Tibial artery (tissue), 4 donors: Measurements from ENCODE around the gene SEC24B.
A peak's percentile ranks its signal among the peaks of the same experiment; 100 is the strongest.

ENCODE experiments used
- DNase-seq, 2 donors: peaks; one replicate each; pipeline ENCODE4 v3.0.0-alpha.2; 2019
- H3K27ac ChIP-seq, 2 donors: fragments of 200-600 bp; sonication (generic) in 1 of 2; 1 replicate in 1 of 2; 2 replicates in 1 of 2; pipeline ENCODE4 v1.5.1; 2018 to 2019; ENCODE audit warnings: mild to moderate bottlenecking in 1 of 2
- H3K27me3 ChIP-seq, 2 donors: fragments of 200-600 bp; sonication (generic) in 1 of 2; one replicate each; pipeline versions ENCODE4 v1.5.1 to v1.6.0; 2016 to 2019
- H3K36me3 ChIP-seq, 3 donors: fragments of 200-600 bp; sonication (generic) in 2 of 3; one replicate each; pipeline ENCODE4 v1.5.1; 2016 to 2019; ENCODE audit warnings: mild to moderate bottlenecking in 2 of 3
- H3K4me1 ChIP-seq, 4 donors: fragments of 200-600 bp; sonication (generic) in 2 of 4; 1 replicate in 3 of 4; 2 replicates in 1 of 4; pipeline ENCODE4 v1.5.1; 2016 to 2019
- H3K4me3 ChIP-seq, 2 donors: fragments of 200-600 bp; sonication (generic) in 1 of 2; 1 replicate in 1 of 2; 2 replicates in 1 of 2; pipeline ENCODE4 v1.5.1; 2018 to 2019; ENCODE audit warnings: mild to moderate bottlenecking in 2 of 2
- H3K9me3 ChIP-seq, 3 donors: fragments of 200-600 bp; sonication (generic) in 1 of 3; one replicate each; pipeline ENCODE4 v1.5.1; 2016 to 2019
- intact Hi-C: fragments of 100-400 bp; cut with DNase I; formaldehyde crosslinking; loops from one replicate; pipeline ENCODE4 v1.15.0; 2023; ENCODE audit warnings: low total_unique reads
- TF ChIP-seq, protein P1 (sequence below), 2 experiments: fragments of 200-600 bp in 1 of 2; fragments of 450-650 bp in 1 of 2; IDR thresholded peaks; one replicate each; pipeline ENCODE4 v1.5.1; 2017 to 2019; ENCODE audit warnings: antibody characterized with exemption in 2 of 2, mild to moderate bottlenecking in 1 of 2, moderate library complexity in 1 of 2

Gene SEC24B

DNA sequence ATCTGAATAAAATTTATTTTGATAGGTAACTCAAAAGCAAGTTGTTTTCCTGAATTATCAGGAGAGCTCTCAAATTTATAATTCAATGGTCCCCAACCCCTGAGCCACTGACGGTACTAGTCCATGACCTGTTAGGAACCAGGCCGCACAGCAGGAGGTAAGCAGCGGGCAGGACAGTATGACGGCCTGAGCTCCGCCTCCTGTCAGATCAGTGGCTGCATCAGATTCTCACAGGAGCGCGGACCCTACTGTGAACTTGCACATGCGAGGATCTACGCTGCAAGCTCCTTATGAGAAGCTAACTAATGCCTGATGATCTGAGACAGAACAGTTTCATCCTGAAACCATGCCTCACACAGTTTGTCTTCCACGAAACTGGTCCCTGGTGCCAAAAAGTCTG, 37.9 kb upstream of the SEC24B start:
- H3K4me3 ChIP-seq: no peak overlapping the region
- no peaks in the 10 kb centered on the region for H3K27me3 ChIP-seq
- H3K36me3 ChIP-seq: no peaks in the 10 kb centered on the region
- H3K27ac ChIP-seq: no peak overlapping the region
- H3K4me1 ChIP-seq: no peaks in the 10 kb centered on the region
- H3K9me3 ChIP-seq: no peaks in the 10 kb centered on the region
- intact Hi-C loops: no loop called here
- DNase-seq: no peak
- TF ChIP-seq, protein P1, sequence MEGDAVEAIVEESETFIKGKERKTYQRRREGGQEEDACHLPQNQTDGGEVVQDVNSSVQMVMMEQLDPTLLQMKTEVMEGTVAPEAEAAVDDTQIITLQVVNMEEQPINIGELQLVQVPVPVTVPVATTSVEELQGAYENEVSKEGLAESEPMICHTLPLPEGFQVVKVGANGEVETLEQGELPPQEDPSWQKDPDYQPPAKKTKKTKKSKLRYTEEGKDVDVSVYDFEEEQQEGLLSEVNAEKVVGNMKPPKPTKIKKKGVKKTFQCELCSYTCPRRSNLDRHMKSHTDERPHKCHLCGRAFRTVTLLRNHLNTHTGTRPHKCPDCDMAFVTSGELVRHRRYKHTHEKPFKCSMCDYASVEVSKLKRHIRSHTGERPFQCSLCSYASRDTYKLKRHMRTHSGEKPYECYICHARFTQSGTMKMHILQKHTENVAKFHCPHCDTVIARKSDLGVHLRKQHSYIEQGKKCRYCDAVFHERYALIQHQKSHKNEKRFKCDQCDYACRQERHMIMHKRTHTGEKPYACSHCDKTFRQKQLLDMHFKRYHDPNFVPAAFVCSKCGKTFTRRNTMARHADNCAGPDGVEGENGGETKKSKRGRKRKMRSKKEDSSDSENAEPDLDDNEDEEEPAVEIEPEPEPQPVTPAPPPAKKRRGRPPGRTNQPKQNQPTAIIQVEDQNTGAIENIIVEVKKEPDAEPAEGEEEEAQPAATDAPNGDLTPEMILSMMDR (IDR thresholded peaks at IDR 0.05): no peak

DNA sequence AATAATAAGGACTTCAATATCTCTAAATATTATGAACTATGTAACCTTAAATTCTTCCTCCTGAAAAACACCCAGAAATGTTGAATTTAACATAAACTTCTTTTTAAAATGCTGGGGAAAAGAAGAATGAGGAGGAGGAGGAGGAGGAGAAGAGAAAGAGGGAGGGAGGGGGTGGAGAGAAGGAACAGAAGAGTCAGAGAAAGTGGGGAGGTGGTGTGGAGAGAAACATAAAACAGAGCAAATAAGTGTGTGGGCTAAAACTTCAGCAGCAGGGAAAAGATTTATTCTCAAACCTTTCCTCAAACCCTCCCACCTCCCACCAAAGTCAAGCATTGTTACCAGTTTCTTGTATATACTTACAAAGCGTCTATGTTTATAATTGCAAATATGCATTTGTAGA, 34.7 kb upstream of the SEC24B start:
- no peaks in the 10 kb centered on the region for H3K27me3 ChIP-seq
- H3K36me3 ChIP-seq: no peaks in the 10 kb centered on the region
- TF ChIP-seq, protein P1 (IDR thresholded peaks at IDR 0.05): no peak
- intact Hi-C loops: no loop called here
- no peak overlapping the region for H3K27ac ChIP-seq
- no peaks in the 10 kb centered on the region for H3K9me3 ChIP-seq
- H3K4me1 ChIP-seq: no peaks in the 10 kb centered on the region
- no peak for DNase-seq
- no peak overlapping the region for H3K4me3 ChIP-seq

DNA sequence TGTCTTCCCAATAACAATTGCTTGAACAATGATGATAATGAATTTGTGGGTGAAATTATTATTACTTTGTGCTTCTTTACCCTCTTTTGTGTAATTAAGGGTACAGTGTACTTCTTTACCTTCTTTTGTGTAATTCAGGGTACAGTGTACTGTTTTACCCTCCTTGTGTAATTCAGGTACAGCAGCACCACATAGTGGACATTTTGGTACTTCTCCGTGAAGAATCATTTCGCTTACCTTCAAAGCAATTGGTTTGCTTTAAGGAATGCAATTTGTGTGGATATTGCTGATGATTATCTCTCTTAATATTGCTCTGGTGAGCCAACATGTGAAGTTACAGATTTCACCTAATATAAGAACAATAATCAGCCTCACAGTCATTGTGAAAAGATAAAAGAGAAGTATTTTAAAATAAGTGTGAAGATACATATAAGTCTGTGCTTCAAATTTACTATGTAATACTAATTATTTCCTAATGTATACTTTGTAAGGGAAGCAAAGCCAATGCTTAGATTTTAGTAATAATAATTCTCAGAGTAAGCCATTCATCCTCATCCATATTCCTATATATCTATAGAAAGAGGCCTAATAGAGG, 27.2 kb upstream of the SEC24B start:
- TF ChIP-seq, protein P1 (IDR thresholded peaks at IDR 0.05): peak; percentile 49 to 54
- intact Hi-C loops: no loop called here
- Histone ChIP-seq H3K9me3 (no peaks in the 10 kb centered on the region), H3K27me3 (no peaks in the 10 kb centered on the region), H3K36me3 (no peaks in the 10 kb centered on the region), H3K27ac (no peak overlapping the region), H3K4me3 (no peak overlapping the region), H3K4me1 (no peaks in the 10 kb centered on the region)
- no peak for DNase-seq

DNA sequence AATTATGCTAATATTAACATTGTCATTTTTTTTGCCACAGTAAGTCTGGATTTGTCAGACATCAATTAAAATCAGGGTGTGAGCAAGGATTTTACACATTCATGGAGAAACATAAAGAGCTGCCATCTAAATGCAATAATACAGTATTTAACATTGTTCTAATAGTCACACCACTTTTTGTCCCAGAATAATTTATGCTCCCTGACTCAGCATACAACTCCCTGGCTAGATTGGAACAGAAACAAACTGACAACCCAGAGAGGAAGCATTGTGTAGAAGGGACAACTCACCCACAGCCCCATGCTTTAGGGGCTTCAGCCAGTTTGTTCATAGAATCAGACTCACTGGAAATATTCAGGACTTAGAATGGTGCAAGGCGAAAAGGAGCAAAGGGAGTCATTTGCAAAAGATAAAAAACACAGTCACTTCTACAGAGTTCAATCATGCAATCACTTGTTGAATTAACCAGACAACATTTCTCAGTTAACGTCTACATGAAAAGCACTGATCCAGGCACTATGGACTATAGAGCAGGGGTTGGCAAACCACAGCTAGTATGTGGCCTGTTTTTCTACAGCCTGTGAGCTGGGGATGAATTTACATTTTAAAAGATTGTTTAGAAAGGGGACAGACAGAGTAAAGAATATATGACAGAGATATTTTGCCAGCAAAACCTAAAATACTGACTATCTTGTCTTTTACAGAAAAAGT, 26.4 kb upstream of the SEC24B start:
- no peaks in the 10 kb centered on the region for H3K9me3 ChIP-seq
- H3K36me3 ChIP-seq: no peaks in the 10 kb centered on the region
- intact Hi-C loops: no loop called here
- no peaks in the 10 kb centered on the region for H3K27me3 ChIP-seq
- DNase-seq: no peak
- TF ChIP-seq, protein P1 (IDR thresholded peaks at IDR 0.05): no peak
- no peaks in the 10 kb centered on the region for H3K4me1 ChIP-seq
- no peak overlapping the region for H3K27ac ChIP-seq
- no peak overlapping the region for H3K4me3 ChIP-seq

DNA sequence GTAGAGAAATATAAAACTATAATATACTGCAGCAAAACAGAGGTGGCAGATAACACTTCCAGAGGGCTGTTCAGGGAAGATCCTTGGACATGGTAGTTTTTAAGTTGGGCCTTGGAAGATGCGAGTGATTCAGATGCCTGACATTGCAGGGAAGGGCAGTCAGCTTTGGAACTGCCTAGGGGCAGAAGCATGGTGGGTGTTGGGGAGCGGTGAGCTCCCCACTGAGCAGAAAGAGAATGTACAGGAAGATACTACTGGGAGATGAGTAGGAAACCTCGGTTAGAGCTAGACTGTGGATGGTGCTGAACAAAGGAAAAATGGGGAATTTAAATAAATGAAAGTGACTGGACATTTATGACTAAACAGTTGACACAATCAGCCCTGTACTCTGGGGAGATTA, 24.9 kb upstream of the SEC24B start:
- Histone ChIP-seq H3K9me3 (no peaks in the 10 kb centered on the region), H3K27me3 (no peaks in the 10 kb centered on the region), H3K4me1 (no peaks in the 10 kb centered on the region), H3K27ac (no peak overlapping the region), H3K36me3 (no peaks in the 10 kb centered on the region), H3K4me3 (no peak overlapping the region)
- no peak for DNase-seq
- TF ChIP-seq, protein P1 (IDR thresholded peaks at IDR 0.05): no peak
- intact Hi-C loops: no loop called here
